Hepatocyte (in vitro differentiated cells): ENCODE data around the gene CTRB2.

Source experiments
- CTCF ChIP-seq: fragments of 200-600 bp; sonication (generic); IDR thresholded peaks from 2 replicates; pipeline ENCODE4 v1.5.1; 2016; ENCODE audit warnings: antibody characterized with exemption, mild to moderate bottlenecking; ENCODE audit not compliant: poor library complexity
- EZH2 ChIP-seq: fragments of 200-600 bp; sonication (generic); IDR thresholded peaks from 2 replicates; pipeline ENCODE4 v1.6.1; 2016; ENCODE audit warnings: antibody characterized with exemption, mild to moderate bottlenecking, borderline replicate concordance
- EZH2phosphoT487 ChIP-seq: fragments of 200-600 bp; sonication (generic); IDR thresholded peaks from one replicate; pipeline ENCODE4 v1.6.1; 2018; ENCODE audit warnings: antibody characterized with exemption, mild to moderate bottlenecking, low read depth, moderate library complexity; ENCODE audit not compliant: unreplicated experiment, severe bottlenecking

GRCh38 chr16:75217389-75217851, 10.5 kb upstream of the CTRB2 start:
- TF ChIP-seq CTCF: no peak
- TF ChIP-seq EZH2phosphoT487: no peak
- TF ChIP-seq EZH2: no peak
